Testis (tissue), 3 donors: ENCODE results near the gene UGT3A2. TPM values are rescaled to one million over a fixed set of nuclear protein-coding genes. Genes with fewer than 3 reads are reported as not detected.

Experiments used
- DNase-seq: peaks from one replicate; pipeline ENCODE4 v3.0.0-alpha.2; 2019
- H3K27ac ChIP-seq, 2 donors: fragments of 200-600 bp; sonication (generic); one replicate each; pipeline ENCODE4 v1.5.1; 2019
- H3K27me3 ChIP-seq: fragments of 200-600 bp; sonication (generic); one replicate; pipeline ENCODE4 v1.5.1; 2019
- H3K36me3 ChIP-seq: fragments of 200-600 bp; sonication (generic); one replicate; pipeline ENCODE4 v1.5.1; 2017; ENCODE audit warnings: low read depth; ENCODE audit errors: missing control alignments
- H3K4me1 ChIP-seq: fragments of 200-600 bp; sonication (generic); one replicate; pipeline ENCODE4 v1.5.1; 2019
- H3K4me3 ChIP-seq, 2 donors: fragments of 200-600 bp; sonication (generic); one replicate each; pipeline ENCODE4 v1.5.1; 2017 to 2019
- H3K9me3 ChIP-seq: fragments of 200-600 bp; sonication (generic); one replicate; pipeline ENCODE4 v1.5.1; 2017
- CTCF ChIP-seq, 3 experiments: fragments of 450-650 bp in 2 of 3; fragments of 200-600 bp in 1 of 3; sonication (generic) in 1 of 3; IDR thresholded peaks; one replicate each; pipeline ENCODE4 v1.5.1; 2016 to 2019; ENCODE audit warnings: antibody characterized with exemption in 3 of 3, mild to moderate bottlenecking in 2 of 3, moderate library complexity in 1 of 3
- POLR2A ChIP-seq: fragments of 450-650 bp; IDR thresholded peaks from one replicate; pipeline ENCODE4 v1.6.1; 2017; ENCODE audit warnings: antibody characterized with exemption, mild to moderate bottlenecking, moderate library complexity
- WGBS, 2 donors: methylation state at CpG; one replicate each; pipeline ENCODE4 v1.1.5; 2018; 5-methylcytosine and 5-hydroxymethylcytosine counted together
- intact Hi-C: fragments of 100-400 bp; cut with DNase I; formaldehyde crosslinking; loops from one replicate; pipeline ENCODE4 v1.15.1; 2023; ENCODE audit warnings: low total_unique reads
- polyA plus RNA-seq: library from polyadenylated mRNA; stranded (reverse); fragments of 350-450 nt; fragmentation: Illumina TruSeq; extraction: RNeasy Lipid Tissue Mini Kit (QIAGEN cat#74804); gene quantifications from one replicate; pipeline ENCODE4 v1.2.3, GENCODE V29; 2014; ENCODE audit warnings: low read depth, low replicate concordance; ENCODE audit not compliant: insufficient read depth
- total RNA-seq, 2 donors: library from RNA; depleted of rRNA; stranded (reverse); fragments of >200 nt; gene quantifications; one replicate each; pipeline ENCODE4 v1.2.3, GENCODE V29; 2016

UGT3A2 gene
- total and polyA plus RNA-seq, 3 donors from 2014 or later, result 6.9 to 14.9 (median 10.8) TPM

- H3K27me3 ChIP-seq, result no peaks in the 10 kb centered on the region
- intact Hi-C loops, result no loop called here
- no peaks in the 10 kb centered on the region for H3K4me1 ChIP-seq
- WGBS, 2 donors, result 49 to 61% methylated on average over 9 of the region's 9 CpGs
- no peaks in the 10 kb centered on the region for H3K9me3 ChIP-seq
- TF ChIP-seq CTCF (IDR thresholded peaks at IDR 0.05), result no peak
- TF ChIP-seq POLR2A, result no peak
- no peaks in the 10 kb centered on the region for H3K36me3 ChIP-seq
- no peak overlapping the region for H3K4me3 ChIP-seq
- no peak overlapping the region for H3K27ac ChIP-seq
- no peak for DNase-seq
Observed at GRCh38 chr5:36070687-36071571, 4.2 kb upstream of the UGT3A2 start.

GRCh38 chr5:36068751-36069281 lies 2.1 kb upstream of the UGT3A2 start:
- H3K36me3 ChIP-seq, result no peaks in the 10 kb centered on the region
- 92 to 97% methylated on average over 5 of the region's 5 CpGs for WGBS, 2 donors
- H3K9me3 ChIP-seq, result no peaks in the 10 kb centered on the region
- H3K27me3 ChIP-seq, result no peaks in the 10 kb centered on the region
- DNase-seq, result no peak
- no peaks in the 10 kb centered on the region for H3K4me1 ChIP-seq
- intact Hi-C loops, result no loop called here
- TF ChIP-seq POLR2A (no peak), CTCF (IDR thresholded peaks at IDR 0.05) (no peak)
- no peak overlapping the region for H3K27ac ChIP-seq
- no peak overlapping the region for H3K4me3 ChIP-seq

- no peak overlapping the region for H3K27ac ChIP-seq
- WGBS, 2 donors, result 20 to 23% methylated on average over 11 to 13 of the region's 13 CpGs
- H3K27me3 ChIP-seq, result no peaks in the 10 kb centered on the region
Observed at GRCh38 chr5:36066001-36066539, 612 bp downstream of the UGT3A2 start.

GRCh38 chr5:36060420-36060887 lies 6.2 kb downstream of the UGT3A2 start:
- no peak for DNase-seq
- H3K9me3 ChIP-seq, result no peaks in the 10 kb centered on the region
- H3K4me1 ChIP-seq, result peaks cover 10% of the 10 kb centered on the region
- H3K36me3 ChIP-seq, result no peaks in the 10 kb centered on the region
- no peak overlapping the region for H3K27ac ChIP-seq
- H3K27me3 ChIP-seq, result no peaks in the 10 kb centered on the region
- 78 to 85% methylated on average over 12 of the region's 12 CpGs for WGBS, 2 donors
- no peak for TF ChIP-seq POLR2A
- TF ChIP-seq CTCF (IDR thresholded peaks at IDR 0.05), result peak in 1 of 3 experiments; percentile 15
- no peak overlapping the region for H3K4me3 ChIP-seq
- intact Hi-C loops, result no loop called here

More at GRCh38 chr5:36066001-36066539, 612 bp downstream of the UGT3A2 start:
- H3K9me3 ChIP-seq, result no peaks in the 10 kb centered on the region
- DNase-seq, result no peak
- H3K4me1 ChIP-seq, result no peaks in the 10 kb centered on the region
- intact Hi-C loops, result no loop called here
- TF ChIP-seq POLR2A (no peak), CTCF (IDR thresholded peaks at IDR 0.05) (no peak)
- H3K36me3 ChIP-seq, result no peaks in the 10 kb centered on the region
- H3K4me3 ChIP-seq, result peak overlapping the region; percentile 18 to 29
